Neural crest cell (in vitro differentiated cells): ENCODE measurements around the gene PSORS1C1. TPM values are rescaled to one million over a fixed set of nuclear protein-coding genes. Genes with fewer than 3 reads are reported as not detected.

Source experiments
- DNase-seq: peaks from one replicate; pipeline ENCODE4 v3.0.0; 2021; ENCODE audit warnings: low read depth, mixed read lengths, low spot score
- H3K27ac Mint-ChIP-seq: one replicate; pipeline ENCODE4 v1.8.0; 2021; ENCODE audit warnings: mild to moderate bottlenecking, mixed read lengths; ENCODE audit not compliant: unreplicated experiment
- H3K27me3 Mint-ChIP-seq: 2 replicates; pipeline ENCODE4 v1.8.0; 2021; ENCODE audit warnings: low read depth, mild to moderate bottlenecking, mixed read lengths
- H3K36me3 Mint-ChIP-seq: 2 replicates; pipeline ENCODE4 v1.8.0; 2021; ENCODE audit warnings: low read depth, mild to moderate bottlenecking, mixed read lengths
- H3K4me1 Mint-ChIP-seq: 2 replicates; pipeline ENCODE4 v1.8.0; 2021; ENCODE audit warnings: mixed read lengths
- H3K4me3 Mint-ChIP-seq: one replicate; pipeline ENCODE4 v1.8.0; 2021; ENCODE audit warnings: mild to moderate bottlenecking, mixed read lengths
- H3K9me3 Mint-ChIP-seq: 2 replicates; pipeline ENCODE4 v1.8.0; 2021; ENCODE audit warnings: mixed read lengths
- CTCF ChIP-seq: fragments of 200-600 bp; sonication (generic); conservative IDR thresholded peaks from 2 replicates; pipeline ENCODE4 v1.5.0; 2021; ENCODE audit warnings: antibody characterized with exemption, mild to moderate bottlenecking
- total RNA-seq: library from RNA; stranded (reverse); gene quantifications from 2 replicates; pipeline ENCODE4 v1.2.1, GENCODE V29; 2021

Gene PSORS1C1
- total RNA-seq, 1 donor from 2014 or later = not detected

- Mint-ChIP-seq H3K27ac (no peak overlapping the region), H3K4me1 (peaks cover 22% of the 10 kb centered on the region), H3K4me3 (no peak overlapping the region), H3K27me3 (peaks cover 4% of the 10 kb centered on the region), H3K36me3 (no peaks in the 10 kb centered on the region), H3K9me3 (no peaks in the 10 kb centered on the region)
- no peak for DNase-seq
- no peak for TF ChIP-seq CTCF
Measured at GRCh38 chr6:31171931-31172905, 57.6 kb downstream of the PSORS1C1 start.

GRCh38 chr6:31172973-31173384, 58.4 kb downstream of the PSORS1C1 start:
- H3K4me3 Mint-ChIP-seq = no peak overlapping the region
- H3K27me3 Mint-ChIP-seq = peaks cover 4% of the 10 kb centered on the region
- no peak for TF ChIP-seq CTCF
- peaks cover 22% of the 10 kb centered on the region for H3K4me1 Mint-ChIP-seq
- no peaks in the 10 kb centered on the region for H3K9me3 Mint-ChIP-seq
- no peaks in the 10 kb centered on the region for H3K36me3 Mint-ChIP-seq
- DNase-seq = no peak
- no peak overlapping the region for H3K27ac Mint-ChIP-seq

- Mint-ChIP-seq H3K27ac (no peak overlapping the region), H3K36me3 (no peaks in the 10 kb centered on the region), H3K4me3 (no peak overlapping the region), H3K27me3 (peaks cover 4% of the 10 kb centered on the region), H3K9me3 (no peaks in the 10 kb centered on the region), H3K4me1 (peaks cover 21% of the 10 kb centered on the region)
- no peak for DNase-seq
- TF ChIP-seq CTCF = no peak
Measured at GRCh38 chr6:31173406-31173805, 58.8 kb downstream of the PSORS1C1 start.

DNA sequence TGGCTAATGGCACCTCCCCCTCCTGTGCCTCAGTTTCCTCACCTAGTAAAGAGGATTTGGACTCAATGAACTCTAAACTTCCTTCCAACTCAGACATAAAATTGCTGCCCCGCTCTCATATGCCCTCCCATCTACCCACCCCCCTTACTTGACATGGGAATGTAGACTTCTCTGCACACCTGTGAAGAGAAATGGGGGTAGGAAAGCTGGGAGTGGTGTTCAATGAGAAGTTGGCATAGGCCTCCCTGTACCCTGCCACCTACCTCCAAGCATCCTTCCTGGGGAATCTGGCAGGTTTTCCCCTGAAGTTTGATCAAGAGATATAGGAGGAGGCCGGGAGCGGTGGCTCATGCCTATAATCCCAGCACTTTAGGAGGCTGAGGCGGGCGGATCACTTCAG, 59.8 kb downstream of the PSORS1C1 start:
- Mint-ChIP-seq H3K27ac (no peak overlapping the region), H3K4me1 (peaks cover 11% of the 10 kb centered on the region), H3K36me3 (no peaks in the 10 kb centered on the region), H3K4me3 (no peak overlapping the region), H3K27me3 (peaks cover 4% of the 10 kb centered on the region), H3K9me3 (no peaks in the 10 kb centered on the region)
- no peak for DNase-seq
- TF ChIP-seq CTCF = no peak

DNA sequence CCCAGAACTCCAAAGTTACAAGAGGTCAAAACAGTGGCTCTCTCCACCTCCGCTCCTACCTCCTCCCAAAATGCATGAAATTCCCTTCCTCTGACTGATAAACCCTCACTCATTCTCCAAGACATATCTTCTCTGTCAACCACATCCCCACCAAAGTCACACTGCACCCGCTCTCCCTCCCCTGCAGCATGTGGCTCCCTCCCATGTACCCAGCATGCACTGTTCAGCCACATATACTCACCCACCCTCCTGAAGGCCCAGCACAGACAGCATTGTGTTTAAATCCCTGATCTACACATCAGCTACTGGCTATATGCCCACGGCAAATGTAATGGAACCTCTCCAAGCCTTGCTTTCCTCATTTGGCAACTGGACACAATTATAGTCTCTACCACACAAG, 61.4 kb downstream of the PSORS1C1 start:
- H3K4me3 Mint-ChIP-seq = no peak overlapping the region
- no peak overlapping the region for H3K27ac Mint-ChIP-seq
- peaks cover 10% of the 10 kb centered on the region for H3K4me1 Mint-ChIP-seq
- H3K27me3 Mint-ChIP-seq = peaks cover 4% of the 10 kb centered on the region
- no peaks in the 10 kb centered on the region for H3K9me3 Mint-ChIP-seq
- no peak for TF ChIP-seq CTCF
- DNase-seq = no peak
- no peaks in the 10 kb centered on the region for H3K36me3 Mint-ChIP-seq
